HUDEP-2 (cell line): Measurements from ENCODE around the gene MRTO4.

Experiments used
- DNase-seq, 76 experiments: peaks; one replicate each; lab custom pipeline; 2025; ENCODE audit not compliant: unreplicated experiment in 76 of 76; lab: John Stamatoyannopoulos, UW

Gene MRTO4

GRCh38 chr1:19307794-19308508 is 56.3 kb downstream of the MRTO4 start:
- DNase-seq: no peak

- no peak for DNase-seq
Measured at GRCh38 chr1:19308509-19308907, 56.9 kb downstream of the MRTO4 start.

- DNase-seq: no peak
Measured at GRCh38 chr1:19309123-19309813, 57.7 kb downstream of the MRTO4 start.
